CD4-positive, alpha-beta T cell treated with Interleukin-15 for 4 hours (primary cell): ENCODE data around the gene NR2F1-AS1.

Experiments used
- DNase-seq: peaks from one replicate; pipeline ENCODE4 v3.0.0-alpha.2; 2020; ENCODE audit warnings: low spot score

Gene NR2F1-AS1

GRCh38 chr5:93580927-93581445 lies at the start of gene NR2F1-AS1:
Gene NR2F1-AS1 (minus strand): TSS chr5:93581219.
- no peak for DNase-seq

DNA sequence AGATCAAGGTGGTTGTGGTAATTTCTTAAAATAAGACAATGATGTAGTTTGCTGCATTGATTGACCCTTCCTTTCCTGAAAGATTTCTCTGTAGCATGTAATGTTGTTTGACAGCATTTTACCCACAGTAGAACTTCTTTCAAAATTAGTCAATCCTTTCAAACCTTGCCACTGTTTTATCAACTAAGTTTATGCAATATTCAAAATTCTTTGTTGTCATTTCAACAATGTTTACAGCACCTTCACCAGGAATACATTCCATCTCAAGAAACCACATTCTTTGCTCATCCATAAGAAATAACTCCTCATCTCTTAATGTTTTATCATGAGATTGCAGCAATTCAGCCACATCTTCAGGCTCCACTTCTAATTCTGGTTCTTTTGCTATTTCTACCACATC lies 45.8 kb upstream of the NR2F1-AS1 start:
- no peak for DNase-seq

DNA sequence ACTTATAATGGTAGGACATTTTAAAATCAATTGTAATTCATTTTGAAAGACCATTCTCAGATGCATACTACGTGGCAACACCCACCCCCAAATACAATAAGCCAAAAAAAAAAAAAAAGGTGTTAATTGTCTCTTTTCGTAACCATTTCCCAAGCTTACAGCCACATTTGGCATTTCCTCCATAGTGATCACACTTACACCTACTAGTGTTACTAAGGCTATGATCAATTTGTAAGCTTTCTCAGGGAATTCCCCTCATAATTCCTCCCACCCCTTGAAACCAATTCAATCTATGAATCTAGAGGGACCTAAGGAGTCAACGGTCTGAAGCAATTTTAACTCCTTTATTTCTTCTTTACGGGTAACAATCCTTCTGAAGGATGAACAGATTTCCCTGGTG lies 42.1 kb upstream of the NR2F1-AS1 start:
- DNase-seq = no peak

- peak; percentile 80 for DNase-seq
These were observed 41.3 kb upstream of the NR2F1-AS1 start for GRCh38 chr5:93622240-93622885.

DNA sequence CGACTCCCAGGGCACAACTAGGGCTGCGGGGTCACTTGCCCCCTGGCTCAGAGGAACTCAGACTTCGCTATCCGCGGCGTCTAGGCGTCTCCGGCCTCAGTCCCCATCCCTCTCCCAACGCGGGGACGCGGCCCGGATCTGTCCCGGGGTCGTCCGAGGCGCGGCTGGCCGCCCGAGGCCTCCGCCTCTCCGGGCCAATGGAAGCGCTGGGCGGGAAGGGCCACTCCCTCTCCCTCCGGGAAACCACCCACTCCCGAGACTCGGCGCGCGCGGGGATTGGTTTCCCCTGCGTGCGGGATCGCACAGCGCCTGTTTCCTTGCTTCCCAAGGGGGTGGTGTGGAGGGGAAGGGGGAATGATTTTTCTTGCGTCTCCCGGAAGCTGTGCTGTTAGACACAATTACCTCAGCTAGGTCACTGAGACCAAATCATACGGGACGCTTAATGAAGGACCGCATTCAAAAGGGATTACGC lies 40.3 kb upstream of the NR2F1-AS1 start:
- DNase-seq = no peak

- peak; percentile 60 for DNase-seq
These were observed 39.7 kb upstream of the NR2F1-AS1 start for GRCh38 chr5:93620487-93621326.

GRCh38 chr5:93616538-93617174 lies 35.6 kb upstream of the NR2F1-AS1 start:
- no peak for DNase-seq

GRCh38 chr5:93612855-93613243 lies 31.8 kb upstream of the NR2F1-AS1 start:
- DNase-seq = no peak

DNA sequence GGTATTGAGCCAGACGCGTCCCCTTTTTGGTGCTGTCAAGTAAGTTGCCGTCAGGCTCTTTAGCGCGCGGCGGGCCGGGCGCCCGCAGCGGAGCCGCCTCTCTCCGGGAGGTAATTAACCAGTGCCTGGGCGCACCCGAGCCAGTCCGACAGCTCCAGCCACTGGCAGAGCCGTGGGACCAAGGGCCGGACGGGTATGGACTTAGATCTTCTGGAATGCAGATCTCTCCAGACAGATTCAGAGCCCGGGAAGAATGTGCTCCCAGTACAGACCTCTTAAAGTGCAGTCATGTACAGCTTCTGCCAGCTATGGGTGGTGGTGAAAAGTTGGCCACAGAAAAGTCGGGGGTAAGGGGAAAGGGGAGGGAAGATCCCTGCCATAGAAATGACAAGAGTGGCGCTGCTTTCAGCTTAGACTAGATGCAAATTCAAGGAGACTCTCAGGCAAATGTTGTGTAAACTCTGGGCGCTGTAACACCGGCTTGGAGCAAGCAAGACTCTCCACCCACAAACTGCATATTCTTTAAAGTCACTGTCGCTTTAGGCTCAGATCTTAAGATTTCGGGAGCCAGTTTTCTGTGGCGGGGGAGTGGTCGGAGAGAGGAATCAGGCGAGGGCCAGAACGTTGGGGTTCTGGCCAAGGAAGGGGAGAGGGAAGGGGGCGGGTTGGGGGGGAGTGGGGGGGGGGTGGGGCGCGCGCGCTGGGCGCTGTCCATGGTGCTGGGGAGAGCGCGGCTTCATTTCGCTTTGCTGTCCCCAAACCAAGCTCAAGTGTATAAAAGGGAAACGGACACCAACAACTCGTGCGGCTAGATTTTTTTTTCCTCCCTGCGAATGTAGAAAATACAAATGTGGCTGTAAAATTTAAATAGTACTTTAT lies 31.2 kb upstream of the NR2F1-AS1 start:
- DNase-seq = no peak

DNA sequence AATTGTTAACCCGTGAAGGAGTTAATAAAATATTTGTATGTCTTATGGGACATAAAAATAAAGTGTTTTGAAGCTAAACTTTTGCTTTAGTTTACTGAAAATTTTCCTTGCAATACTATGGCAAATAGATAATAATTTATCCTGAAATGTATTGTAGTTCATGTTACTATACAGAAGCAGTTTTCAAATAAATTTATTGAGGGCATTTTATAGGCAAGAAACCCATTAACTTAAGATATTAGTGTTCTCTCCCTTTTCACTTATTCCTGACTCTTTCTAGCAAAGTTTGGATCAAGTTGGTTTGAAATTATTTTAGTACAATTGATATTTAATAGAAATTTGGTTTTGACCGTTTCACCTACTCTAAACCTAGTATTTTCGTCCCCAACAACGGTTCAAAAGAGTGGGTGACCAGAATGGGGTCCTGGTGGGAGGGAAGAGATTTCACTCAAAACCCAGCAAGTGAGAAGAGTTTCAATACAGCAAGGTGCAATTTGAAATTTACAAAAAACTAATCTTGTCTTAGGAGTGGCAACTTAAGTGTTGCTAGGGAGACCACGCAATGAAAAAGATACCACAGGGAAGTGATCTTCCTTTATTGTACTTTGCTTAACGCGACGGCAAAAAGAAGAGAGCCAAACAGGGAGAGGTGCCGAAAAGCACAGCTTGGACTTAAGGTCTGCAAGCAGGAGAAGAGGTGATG lies 30.4 kb upstream of the NR2F1-AS1 start:
- no peak for DNase-seq

GRCh38 chr5:93610581-93611272 lies 29.7 kb upstream of the NR2F1-AS1 start:
- no peak for DNase-seq

- no peak for DNase-seq
These were observed 28.7 kb upstream of the NR2F1-AS1 start for GRCh38 chr5:93609762-93610161.

DNA sequence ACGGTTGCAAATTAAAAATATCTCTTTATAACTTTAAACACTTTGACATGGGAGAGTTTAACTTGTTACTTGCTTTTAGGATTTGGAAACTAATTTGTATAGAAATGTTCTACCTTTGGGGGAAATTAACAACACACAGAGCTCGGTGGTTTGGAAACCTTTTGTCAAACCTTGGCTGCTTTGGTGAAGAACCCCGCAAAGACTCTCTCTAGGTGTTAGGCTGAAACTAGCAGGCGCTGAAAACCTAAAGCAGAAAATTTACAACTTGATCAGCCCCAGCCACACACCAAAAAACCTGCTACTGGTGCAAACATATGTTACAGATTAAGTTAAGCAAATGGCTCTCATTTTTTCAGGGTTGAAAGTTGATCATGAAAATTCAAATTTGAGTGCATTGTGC lies 27.8 kb upstream of the NR2F1-AS1 start:
- no peak for DNase-seq

- DNase-seq = peak; percentile 54
These were observed 26.6 kb upstream of the NR2F1-AS1 start for GRCh38 chr5:93607367-93608258.

DNA sequence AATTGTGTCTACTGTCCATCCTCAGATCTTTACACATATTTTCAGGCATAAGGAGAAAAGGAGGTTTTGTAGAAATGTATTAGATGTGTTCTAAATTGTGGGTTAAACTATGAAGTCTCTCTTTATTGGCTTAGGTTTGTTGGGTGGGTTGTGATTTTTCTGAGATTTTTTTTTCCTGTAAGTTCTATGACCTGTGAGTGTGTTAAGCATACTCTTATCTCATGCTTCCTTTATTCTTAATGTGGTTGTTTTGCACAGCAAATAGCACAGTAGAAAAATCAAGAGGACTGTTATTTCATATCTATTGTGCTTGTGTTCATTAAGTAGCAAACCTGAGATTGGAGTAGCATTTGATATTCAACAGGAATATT lies 25.3 kb upstream of the NR2F1-AS1 start:
- DNase-seq = no peak

DNA sequence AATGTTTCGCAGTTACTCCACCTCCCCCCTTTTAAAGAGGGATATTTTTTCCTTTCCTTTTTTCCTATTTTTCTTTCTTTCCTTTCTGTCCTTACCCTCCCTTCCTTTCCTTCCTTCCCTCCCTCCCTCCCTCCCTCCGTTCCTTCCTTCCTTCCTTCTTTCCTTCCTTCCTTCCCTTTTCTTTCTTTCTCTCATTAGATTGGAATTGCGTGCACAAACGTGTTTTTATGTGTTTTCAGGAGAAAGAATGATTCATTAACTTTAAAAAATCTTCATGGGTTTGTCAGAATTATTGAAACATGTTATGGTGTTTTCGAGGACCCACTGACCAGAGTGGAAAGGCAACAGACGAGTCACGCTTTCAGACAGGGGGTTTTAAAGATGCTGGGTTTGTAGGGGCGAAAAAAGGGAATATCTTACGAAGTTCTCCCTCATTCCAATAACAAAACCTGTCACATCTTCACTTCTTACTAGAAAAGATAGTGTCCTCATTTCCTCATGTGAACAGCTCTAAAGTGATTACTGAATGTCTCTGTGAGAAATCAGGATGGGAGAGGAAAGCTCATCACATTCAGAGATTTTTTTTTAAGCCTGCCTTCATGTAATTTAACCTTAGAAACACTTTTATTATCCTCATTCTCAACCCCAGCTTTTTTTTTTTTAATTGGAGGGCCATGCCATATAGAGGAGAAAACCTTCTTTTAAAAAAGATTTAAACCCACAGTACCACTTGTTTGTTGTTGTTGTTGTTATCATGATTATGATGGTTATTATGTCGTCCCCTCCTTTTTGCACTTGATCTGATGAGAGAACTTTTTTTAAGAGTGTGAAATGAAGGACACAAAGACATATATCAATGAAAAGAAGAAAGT lies 23.9 kb upstream of the NR2F1-AS1 start:
- DNase-seq = no peak

GRCh38 chr5:93603793-93604643 lies 23.0 kb upstream of the NR2F1-AS1 start:
- DNase-seq = no peak
